Measurements from ENCODE around the gene CCN2. TPM values are rescaled to one million over a fixed set of nuclear protein-coding genes. Genes with fewer than 3 reads are reported as not detected.

The CCN2 gene
- total RNA-seq, 1 donor from 2014 or later: 1,253 TPM

- no peaks in the 10 kb centered on the region for H3K9me3 Mint-ChIP-seq (ENCODE audit: unreplicated experiment)
- no peaks in the 10 kb centered on the region for H4K20me1 ChIP-seq (ENCODE audit: insufficient read depth, low read length)
- FAIRE-seq (no peak), DNase-seq (ENCODE audit: low read depth) (no peak)
- peaks cover 4% of the 10 kb centered on the region for H3K4me1 Mint-ChIP-seq (ENCODE audit: low read depth, unreplicated experiment)
- no peaks in the 10 kb centered on the region for H3K79me2 ChIP-seq (ENCODE audit: insufficient read depth, low read length)
- H3K9me3 ChIP-seq (ENCODE audit: insufficient read depth, low read depth, low read length): no peaks in the 10 kb centered on the region
- no peaks in the 10 kb centered on the region for H3K36me3 ChIP-seq (ENCODE audit: insufficient read depth, low read length)
- no peak overlapping the region for H3K27ac ChIP-seq (ENCODE audit: low read depth, low read length)
- no peak overlapping the region for H3K4me2 ChIP-seq (ENCODE audit: low read length)
- H3K4me1 ChIP-seq (ENCODE audit: insufficient read depth, low read length): no peaks in the 10 kb centered on the region
- H3K27me3 Mint-ChIP-seq (ENCODE audit: low read depth, unreplicated experiment): no peaks in the 10 kb centered on the region
- H3K27me3 ChIP-seq (ENCODE audit: insufficient read depth, low read length): no peaks in the 10 kb centered on the region
- no peak overlapping the region for H3K4me3 Mint-ChIP-seq (ENCODE audit: unreplicated experiment)
- no peak overlapping the region for H3K4me3 ChIP-seq (ENCODE audit: insufficient read depth, low read depth, low read length)
- TF ChIP-seq EZH2 (IDR thresholded peaks at IDR 0.05; ENCODE audit: insufficient read depth, low read length): no peak
- TF ChIP-seq CTCF (IDR thresholded peaks at IDR 0.05; ENCODE audit: insufficient read depth, low read depth, low read length): no peak
- no peak overlapping the region for H3K9ac ChIP-seq (ENCODE audit: low read length)
- H2AFZ ChIP-seq (ENCODE audit: low read depth, low read length): no peak overlapping the region
- no peaks in the 10 kb centered on the region for H3K36me3 Mint-ChIP-seq (ENCODE audit: low read depth, unreplicated experiment)
- H3K27ac Mint-ChIP-seq (ENCODE audit: unreplicated experiment): no peak overlapping the region
Measured at GRCh38 chr6:131967948-131968347, 16.8 kb upstream of the CCN2 start.

GRCh38 chr6:131966443-131966842, 15.3 kb upstream of the CCN2 start:
- H3K4me1 Mint-ChIP-seq (ENCODE audit: low read depth, unreplicated experiment): peaks cover 4% of the 10 kb centered on the region
- TF ChIP-seq EZH2 (IDR thresholded peaks at IDR 0.05; ENCODE audit: insufficient read depth, low read length) (no peak), CTCF (IDR thresholded peaks at IDR 0.05; ENCODE audit: insufficient read depth, low read depth, low read length) (no peak)
- no peak overlapping the region for H2AFZ ChIP-seq (ENCODE audit: low read depth, low read length)
- no peak overlapping the region for H3K27ac Mint-ChIP-seq (ENCODE audit: unreplicated experiment)
- no peak overlapping the region for H3K4me3 Mint-ChIP-seq (ENCODE audit: unreplicated experiment)
- H3K4me1 ChIP-seq (ENCODE audit: insufficient read depth, low read length): no peaks in the 10 kb centered on the region
- DNase-seq (ENCODE audit: low read depth): peak; percentile 90
- no peak overlapping the region for H3K27ac ChIP-seq (ENCODE audit: low read depth, low read length)
- no peaks in the 10 kb centered on the region for H3K9me3 ChIP-seq (ENCODE audit: insufficient read depth, low read depth, low read length)
- H3K27me3 Mint-ChIP-seq (ENCODE audit: low read depth, unreplicated experiment): no peaks in the 10 kb centered on the region
- H3K9ac ChIP-seq (ENCODE audit: low read length): no peak overlapping the region
- no peaks in the 10 kb centered on the region for H3K79me2 ChIP-seq (ENCODE audit: insufficient read depth, low read length)
- H3K4me2 ChIP-seq (ENCODE audit: low read length): no peak overlapping the region
- H3K4me3 ChIP-seq (ENCODE audit: insufficient read depth, low read depth, low read length): no peak overlapping the region
- H3K9me3 Mint-ChIP-seq (ENCODE audit: unreplicated experiment): no peaks in the 10 kb centered on the region
- no peaks in the 10 kb centered on the region for H3K27me3 ChIP-seq (ENCODE audit: insufficient read depth, low read length)
- no peaks in the 10 kb centered on the region for H4K20me1 ChIP-seq (ENCODE audit: insufficient read depth, low read length)
- FAIRE-seq: no peak
- H3K36me3 Mint-ChIP-seq (ENCODE audit: low read depth, unreplicated experiment): no peaks in the 10 kb centered on the region
- no peaks in the 10 kb centered on the region for H3K36me3 ChIP-seq (ENCODE audit: insufficient read depth, low read length)

GRCh38 chr6:131963063-131963462, 11.9 kb upstream of the CCN2 start:
- Histone ChIP-seq H3K4me2 (ENCODE audit: low read length) (no peak overlapping the region), H3K79me2 (ENCODE audit: insufficient read depth, low read length) (no peaks in the 10 kb centered on the region), H3K4me1 (ENCODE audit: insufficient read depth, low read length) (no peaks in the 10 kb centered on the region), H3K9me3 (ENCODE audit: insufficient read depth, low read depth, low read length) (no peaks in the 10 kb centered on the region), H3K27me3 (ENCODE audit: insufficient read depth, low read length) (no peaks in the 10 kb centered on the region), H3K9ac (ENCODE audit: low read length) (no peak overlapping the region), H4K20me1 (ENCODE audit: insufficient read depth, low read length) (no peaks in the 10 kb centered on the region), H3K36me3 (ENCODE audit: insufficient read depth, low read length) (no peaks in the 10 kb centered on the region), H3K27ac (ENCODE audit: low read depth, low read length) (no peak overlapping the region), H3K4me3 (ENCODE audit: insufficient read depth, low read depth, low read length) (no peak overlapping the region), H2AFZ (ENCODE audit: low read depth, low read length) (no peak overlapping the region)
- DNase-seq (ENCODE audit: low read depth): no peak
- Mint-ChIP-seq H3K27me3 (ENCODE audit: low read depth, unreplicated experiment) (no peaks in the 10 kb centered on the region), H3K4me3 (ENCODE audit: unreplicated experiment) (no peak overlapping the region), H3K36me3 (ENCODE audit: low read depth, unreplicated experiment) (no peaks in the 10 kb centered on the region), H3K4me1 (ENCODE audit: low read depth, unreplicated experiment) (peaks cover 9% of the 10 kb centered on the region), H3K27ac (ENCODE audit: unreplicated experiment) (no peak overlapping the region), H3K9me3 (ENCODE audit: unreplicated experiment) (no peaks in the 10 kb centered on the region)
- no peak for FAIRE-seq
- TF ChIP-seq EZH2 (IDR thresholded peaks at IDR 0.05; ENCODE audit: insufficient read depth, low read length) (no peak), CTCF (IDR thresholded peaks at IDR 0.05; ENCODE audit: insufficient read depth, low read depth, low read length) (no peak)
